HepG2 (cell line): ENCODE measurements around the gene DENND2A. TPM values are rescaled to one million over a fixed set of nuclear protein-coding genes. Genes with fewer than 3 reads are reported as not detected.

Experiments
- AHR ChIP-seq: IDR thresholded peaks from 2 replicates; pipeline ENCODE4 v1.6.1; 2018; ENCODE audit warnings: missing genetic modification reagents, missing compliant biosample characterization
- BHLHE40 ChIP-seq: IDR thresholded peaks from 2 replicates; pipeline ENCODE4 v1.6.1; 2011; ENCODE audit warnings: low read length, improper control_type of control experiment
- CEBPB ChIP-seq: IDR thresholded peaks from 2 replicates; pipeline ENCODE4 v1.6.1; 2011; ENCODE audit warnings: low read depth, low read length, improper control_type of control experiment, borderline replicate concordance
- CHCHD3 ChIP-seq: sonication (generic); formaldehyde crosslinking; IDR thresholded peaks from 2 replicates; pipeline ENCODE4 v1.8.0; 2022; ENCODE audit warnings: mild to moderate bottlenecking, missing genetic modification reagents, moderate library complexity
- FOXA1 ChIP-seq, 2 experiments: fragments of 450-650 bp in 1 of 2; sonication (generic) in 1 of 2; formaldehyde crosslinking in 1 of 2; IDR thresholded peaks; 2 replicates each; pipeline versions ENCODE4 v1.4.0 to v1.6.1; 2016 to 2020; ENCODE audit warnings: missing genetic modification reagents in 1 of 2
- GABPA ChIP-seq, 2 experiments: IDR thresholded peaks; 2 replicates each; pipeline ENCODE4 v1.6.1; 2011 to 2016; ENCODE audit warnings: low read depth in 2 of 2, low read length in 1 of 2, missing biosample characterization in 1 of 2, missing genetic modification characterization in 1 of 2
- HHEX ChIP-seq: IDR thresholded peaks from 2 replicates; pipeline ENCODE4 v1.6.1; 2016; ENCODE audit warnings: control low read depth
- HNF4G ChIP-seq, 2 experiments: sonication (generic) in 1 of 2; formaldehyde crosslinking in 1 of 2; IDR thresholded peaks; 2 replicates each; pipeline versions ENCODE4 v1.4.0 to v1.6.1; 2011 to 2020; ENCODE audit warnings: borderline replicate concordance in 2 of 2, low read depth in 2 of 2, mild to moderate bottlenecking in 2 of 2, low read length in 1 of 2, missing genetic modification reagents in 1 of 2, moderate library complexity in 1 of 2
- KLF16 ChIP-seq, 2 experiments: sonication (generic) in 1 of 2; formaldehyde crosslinking in 1 of 2; IDR thresholded peaks; 2 replicates each; pipeline versions ENCODE4 v1.6.1 to v1.8.0; 2016 to 2023; ENCODE audit warnings: missing genetic modification reagents in 2 of 2, missing compliant biosample characterization in 1 of 2
- KMT2B ChIP-seq: IDR thresholded peaks from 2 replicates; pipeline ENCODE4 v1.6.1; 2016; ENCODE audit warnings: missing genetic modification reagents, missing compliant biosample characterization
- NCOA2 ChIP-seq: sonication (generic); formaldehyde crosslinking; IDR thresholded peaks from 2 replicates; pipeline ENCODE4 v1.8.0; 2022; ENCODE audit warnings: inconsistent platforms
- NCOA5 ChIP-seq: sonication (generic); formaldehyde crosslinking; IDR thresholded peaks from 2 replicates; pipeline ENCODE4 v1.4.0; 2020; ENCODE audit warnings: missing genetic modification reagents
- NFYB ChIP-seq: sonication (generic); formaldehyde crosslinking; IDR thresholded peaks from 2 replicates; pipeline ENCODE4 v1.4.0; 2020; ENCODE audit warnings: missing genetic modification reagents
- PAWR ChIP-seq: sonication (generic); formaldehyde crosslinking; IDR thresholded peaks from 2 replicates; pipeline ENCODE4 v1.4.0; 2020; ENCODE audit warnings: missing genetic modification reagents, mild to moderate bottlenecking, borderline replicate concordance
- PPARG ChIP-seq: conservative IDR thresholded peaks from 2 replicates; pipeline ENCODE4 v1.6.1; 2016; ENCODE audit warnings: missing biosample characterization, missing genetic modification reagents
- RARA ChIP-seq: IDR thresholded peaks from 2 replicates; pipeline ENCODE4 v1.6.1; 2016; ENCODE audit warnings: missing genetic modification reagents, missing compliant biosample characterization
- SMAD3 ChIP-seq: sonication (generic); formaldehyde crosslinking; IDR thresholded peaks from 2 replicates; pipeline ENCODE4 v1.4.0; 2020; ENCODE audit warnings: missing genetic modification reagents
- SNAPC2 ChIP-seq: sonication (generic); formaldehyde crosslinking; IDR thresholded peaks from 2 replicates; pipeline ENCODE4 v1.8.1; 2022; ENCODE audit warnings: mild to moderate bottlenecking, missing genetic modification reagents
- ZBTB38 ChIP-seq: sonication (generic); formaldehyde crosslinking; IDR thresholded peaks from 2 replicates; pipeline ENCODE4 v1.5.1; 2020; ENCODE audit warnings: mild to moderate bottlenecking, missing genetic modification reagents
- ZBTB8A ChIP-seq: sonication (generic); formaldehyde crosslinking; IDR thresholded peaks from 2 replicates; pipeline ENCODE4 v1.4.0; 2020; ENCODE audit warnings: mild to moderate bottlenecking, low read depth, missing genetic modification reagents, borderline replicate concordance
- ZFX ChIP-seq: sonication (generic); formaldehyde crosslinking; IDR thresholded peaks from 2 replicates; pipeline ENCODE4 v1.4.0; 2020; ENCODE audit warnings: mild to moderate bottlenecking, low read depth, missing genetic modification reagents, moderate library complexity
- ZKSCAN8 ChIP-seq: IDR thresholded peaks from 2 replicates; pipeline ENCODE4 v1.6.1; 2016; ENCODE audit warnings: borderline replicate concordance, missing genetic modification reagents, missing compliant biosample characterization
- ZNF180 ChIP-seq: sonication (generic); formaldehyde crosslinking; IDR thresholded peaks from 2 replicates; pipeline ENCODE4 v1.4.0; 2020; ENCODE audit warnings: low read depth, missing genetic modification reagents, borderline replicate concordance
- ZNF264 ChIP-seq: sonication (generic); formaldehyde crosslinking; IDR thresholded peaks from 2 replicates; pipeline ENCODE4 v1.4.0; 2020; ENCODE audit warnings: missing genetic modification reagents
- ZNF292 ChIP-seq: sonication (generic); formaldehyde crosslinking; IDR thresholded peaks from 2 replicates; pipeline ENCODE4 v1.8.1; 2022; ENCODE audit warnings: mild to moderate bottlenecking, low read depth, missing genetic modification reagents, borderline replicate concordance
- ZNF335 ChIP-seq: sonication (generic); formaldehyde crosslinking; IDR thresholded peaks from 2 replicates; pipeline ENCODE4 v1.4.0; 2020; ENCODE audit warnings: missing genetic modification reagents
- ZNF512B ChIP-seq: sonication (generic); formaldehyde crosslinking; IDR thresholded peaks from 2 replicates; pipeline ENCODE4 v1.5.1; 2020; ENCODE audit warnings: missing genetic modification reagents, mild to moderate bottlenecking, borderline replicate concordance
- ZNF567 ChIP-seq: sonication (generic); formaldehyde crosslinking; IDR thresholded peaks from 2 replicates; pipeline ENCODE4 v1.8.1; 2023; ENCODE audit warnings: mild to moderate bottlenecking, missing genetic modification reagents, borderline replicate concordance
- ZNF709 ChIP-seq: sonication (generic); formaldehyde crosslinking; IDR thresholded peaks from 2 replicates; pipeline ENCODE4 v1.5.0; 2020; ENCODE audit warnings: mild to moderate bottlenecking, missing genetic modification reagents
- polyA plus RNA-seq, 8 experiments: library from polyadenylated mRNA; depleted of rRNA in 3 of 8; stranded (reverse) in 7 of 8; unstranded in 1 of 8; fragments of >200 nt; fragmentation: Illumina TruSeq in 4 of 8; extraction: Trizol in 4 of 8; gene quantifications; 2 replicates each; pipeline versions ENCODE4 v1.2.1 to v1.2.3, GENCODE V29; 2011 to 2016; ENCODE audit warnings: low read depth in 4 of 8, missing spikeins in 1 of 8, mixed read lengths in 1 of 8; ENCODE audit not compliant: insufficient read depth in 1 of 8
- total RNA-seq, 5 experiments: library from RNA; depleted of rRNA; stranded (reverse); fragments of >200 nt; fragmentation: Illumina TruSeq; extraction: Trizol; gene quantifications; 2 replicates each; pipeline ENCODE4 v1.2.3, GENCODE V29; 2016; ENCODE audit warnings: low read depth in 1 of 5

The DENND2A gene
- total and polyA plus RNA-seq, 2 of the 13 experiments (the other 11 are each of a cell fraction or from before 2014, with no cell fraction given): not detected

DNA sequence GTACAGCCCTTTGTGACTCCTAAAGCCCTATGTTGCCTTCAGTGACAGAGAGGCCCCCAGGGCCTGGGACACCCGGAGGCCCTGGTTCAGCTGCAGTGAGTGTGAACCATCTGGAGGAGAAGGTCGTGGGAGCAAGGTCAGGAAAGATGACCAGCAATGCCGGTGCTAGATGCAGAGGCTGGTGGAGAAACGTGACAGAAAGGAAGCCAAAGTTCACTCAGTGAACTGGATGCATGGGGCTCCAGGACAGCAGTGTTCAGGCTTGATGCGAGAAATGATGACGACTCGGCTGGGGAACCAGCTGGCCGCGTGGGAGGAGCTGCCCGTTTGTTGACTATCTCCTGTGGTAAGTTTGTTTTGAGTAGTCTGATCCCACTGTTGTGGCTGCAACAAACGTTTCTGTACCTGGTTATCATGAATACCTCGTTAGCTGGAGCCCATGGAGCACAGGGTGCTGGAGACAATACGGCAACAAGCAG, 107.2 kb downstream of the DENND2A start (continued):
- TF ChIP-seq ZBTB38 (CRISPR knock-in tag) (no peak), HNF4G (IDR thresholded peaks at IDR 0.05; ENCODE audit: borderline replicate concordance, low read depth, low read length) (peak; percentile 19; the same call in 1 of the 2 replicates), HNF4G (CRISPR knock-in tag; IDR thresholded peaks at IDR 0.05; ENCODE audit: borderline replicate concordance, low read depth) (0 out of 2 replicates have a peak, but pooled peaks have one; percentile 35), CEBPB (no peak), FOXA1 (IDR thresholded peaks at IDR 0.05) (no peak), FOXA1 (CRISPR knock-in tag; IDR thresholded peaks at IDR 0.05) (peak; percentile 41; the same call in 1 of the 2 replicates), SMAD3 (CRISPR knock-in tag) (no peak), ZNF180 (no peak), ZNF292 (peak; percentile 57; the same call in 1 of the 2 replicates), ZKSCAN8 (CRISPR knock-in tag) (no peak), PAWR (CRISPR knock-in tag) (no peak), KLF16 (CRISPR knock-in tag; IDR thresholded peaks at IDR 0.05) (peak in 1 of 2 experiments; percentile 22; a peak in 1 of 4 replicates), NCOA2 (CRISPR knock-in tag) (0 out of 2 replicates have a peak, but pooled peaks have one; percentile 10), ZNF335 (CRISPR knock-in tag) (no peak), ZNF264 (CRISPR knock-in tag) (no peak), ZNF567 (CRISPR knock-in tag) (no peak), ZBTB8A (no peak), HHEX (CRISPR knock-in tag) (no peak), KMT2B (CRISPR knock-in tag) (no peak), GABPA (IDR thresholded peaks at IDR 0.05; ENCODE audit: low read depth, low read length) (no peak), GABPA (CRISPR knock-in tag; IDR thresholded peaks at IDR 0.05; ENCODE audit: low read depth) (no peak), ZFX (CRISPR knock-in tag) (no peak; the same call in 1 of the 2 replicates), NFYB (no peak), NCOA5 (no peak), PPARG (CRISPR knock-in tag) (peak; percentile 95), ZNF709 (no peak), BHLHE40 (peak; percentile 93), ZNF512B (CRISPR knock-in tag) (0 out of 2 replicates have a peak, but pooled peaks have one; percentile 75), RARA (peak; percentile 66), SNAPC2 (no peak), CHCHD3 (CRISPR knock-in tag) (no peak), AHR (CRISPR knock-in tag) (no peak)
